T-helper 1 cell (primary cell): ENCODE results near the gene C2orf49.
A peak's percentile ranks its signal among the peaks of the same experiment; 100 is the strongest.
"Not testable (repeated sequence)": the region's sequence is repeated elsewhere in the genome, so short reads cannot be mapped to it uniquely, and the experiment has no call there.

Source experiments
- DNase-seq, 5 donors: peaks; one replicate each; pipeline ENCODE4 v3.0.0-alpha.2; 2012 to 2020

The C2orf49 gene

DNA sequence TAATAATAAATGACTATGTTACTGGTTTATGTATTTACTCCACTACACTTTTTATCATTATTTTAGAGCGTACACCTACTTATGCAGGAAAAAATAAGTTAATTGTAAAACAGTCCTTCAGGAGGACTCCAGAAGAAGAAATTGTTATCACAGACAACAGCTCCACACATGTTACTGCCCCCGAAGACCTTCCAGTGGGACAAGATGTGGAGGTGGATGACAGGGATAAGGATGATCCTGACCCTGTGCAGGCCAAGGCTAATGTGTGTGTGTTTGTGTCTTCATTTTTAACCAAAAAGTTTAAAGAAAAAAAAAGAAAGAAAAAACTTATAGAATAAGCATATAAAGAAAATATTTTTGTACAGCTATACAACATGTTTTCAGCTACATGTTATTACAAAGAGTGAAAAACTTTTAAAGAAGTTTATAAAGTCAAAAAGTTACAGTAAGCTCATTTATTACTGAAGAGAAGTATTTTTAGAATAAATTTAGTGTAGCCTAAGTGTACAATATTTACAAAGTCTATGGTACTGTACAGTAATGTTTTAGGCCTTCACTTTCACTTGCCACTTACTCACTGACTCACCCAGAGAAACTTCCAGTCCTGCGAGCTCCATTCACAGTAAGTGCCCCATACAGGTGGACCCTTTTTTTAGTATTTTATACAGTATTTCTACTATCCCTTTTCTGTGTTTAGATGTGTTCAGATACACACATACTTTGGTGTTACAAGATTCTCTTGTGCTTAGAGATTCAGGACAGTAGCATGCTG, 15.3 kb upstream of the C2orf49 start:
- no peak for DNase-seq

GRCh38 chr2:105323111-105323510, 14.2 kb upstream of the C2orf49 start:
- DNase-seq = no peak

DNA sequence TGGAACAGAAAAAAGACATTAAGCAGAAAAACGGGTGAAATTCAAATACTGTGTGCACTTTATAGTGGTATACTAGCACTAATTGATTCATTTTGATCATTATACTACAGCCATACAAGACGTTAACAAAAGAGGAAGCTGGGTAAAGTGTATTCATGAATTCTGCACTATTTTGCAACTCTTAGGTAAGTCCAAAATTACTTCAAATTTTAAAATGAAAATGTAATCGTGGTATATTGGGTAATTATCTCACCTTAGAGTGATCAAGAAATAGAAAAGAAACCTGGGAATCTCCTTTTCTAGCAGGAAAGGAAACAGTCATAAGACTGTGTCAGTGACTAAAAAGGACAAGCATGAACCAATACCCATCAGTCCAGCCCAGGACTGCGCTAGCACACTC, 13.2 kb upstream of the C2orf49 start:
- no peak for DNase-seq

DNA sequence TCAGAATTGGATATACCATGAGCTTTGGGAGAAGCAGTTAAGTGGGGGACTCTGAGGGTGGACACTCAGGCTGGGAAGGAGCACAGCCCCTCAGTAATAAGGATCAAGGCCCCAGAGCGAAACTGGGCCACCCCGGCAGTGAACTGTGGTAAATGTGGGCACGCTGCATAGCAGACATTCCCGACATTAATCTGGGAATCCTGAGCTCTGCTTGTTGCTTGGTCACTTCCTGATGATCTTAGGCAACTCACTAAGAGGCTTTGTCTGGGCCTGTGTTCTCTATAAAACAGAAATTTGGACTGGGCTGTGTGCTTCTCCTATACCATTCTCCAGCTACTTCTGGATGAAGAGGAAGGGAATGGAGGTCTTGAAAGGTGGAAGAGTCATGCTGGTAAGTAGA, 12.6 kb upstream of the C2orf49 start:
- DNase-seq = no peak

DNA sequence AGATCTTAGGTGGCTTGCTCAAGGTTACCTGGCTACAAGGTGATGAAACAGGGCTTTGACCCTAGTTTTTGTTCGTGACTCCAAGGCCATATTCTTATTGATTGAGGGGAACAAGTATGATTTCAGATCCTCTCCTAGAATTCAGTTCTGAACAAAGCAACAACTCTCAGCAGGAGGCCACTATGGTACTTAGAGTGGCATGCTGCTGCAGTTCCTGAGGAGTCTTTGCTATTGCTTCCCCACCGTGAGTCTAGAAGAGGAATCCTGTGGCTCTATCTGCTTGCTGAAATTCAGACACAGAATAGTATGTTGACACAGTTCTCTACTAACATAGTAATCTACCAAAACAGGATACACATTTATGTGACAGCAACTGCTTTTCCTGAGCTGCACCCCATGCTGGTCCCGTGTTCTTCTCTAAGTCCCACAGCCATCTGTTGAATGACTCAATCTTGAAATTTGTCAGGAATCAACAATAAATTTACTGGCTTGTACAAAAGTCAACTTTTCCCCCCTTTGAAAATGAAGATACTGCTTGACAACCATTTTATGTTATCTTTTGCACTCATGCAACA, 11.9 kb upstream of the C2orf49 start:
- DNase-seq = no peak

- not testable (repeated sequence) for DNase-seq
These were observed 10.1 kb upstream of the C2orf49 start for GRCh38 chr2:105327271-105327670.

- no peak for DNase-seq
These were observed 9.7 kb upstream of the C2orf49 start for GRCh38 chr2:105327690-105328089.

DNA sequence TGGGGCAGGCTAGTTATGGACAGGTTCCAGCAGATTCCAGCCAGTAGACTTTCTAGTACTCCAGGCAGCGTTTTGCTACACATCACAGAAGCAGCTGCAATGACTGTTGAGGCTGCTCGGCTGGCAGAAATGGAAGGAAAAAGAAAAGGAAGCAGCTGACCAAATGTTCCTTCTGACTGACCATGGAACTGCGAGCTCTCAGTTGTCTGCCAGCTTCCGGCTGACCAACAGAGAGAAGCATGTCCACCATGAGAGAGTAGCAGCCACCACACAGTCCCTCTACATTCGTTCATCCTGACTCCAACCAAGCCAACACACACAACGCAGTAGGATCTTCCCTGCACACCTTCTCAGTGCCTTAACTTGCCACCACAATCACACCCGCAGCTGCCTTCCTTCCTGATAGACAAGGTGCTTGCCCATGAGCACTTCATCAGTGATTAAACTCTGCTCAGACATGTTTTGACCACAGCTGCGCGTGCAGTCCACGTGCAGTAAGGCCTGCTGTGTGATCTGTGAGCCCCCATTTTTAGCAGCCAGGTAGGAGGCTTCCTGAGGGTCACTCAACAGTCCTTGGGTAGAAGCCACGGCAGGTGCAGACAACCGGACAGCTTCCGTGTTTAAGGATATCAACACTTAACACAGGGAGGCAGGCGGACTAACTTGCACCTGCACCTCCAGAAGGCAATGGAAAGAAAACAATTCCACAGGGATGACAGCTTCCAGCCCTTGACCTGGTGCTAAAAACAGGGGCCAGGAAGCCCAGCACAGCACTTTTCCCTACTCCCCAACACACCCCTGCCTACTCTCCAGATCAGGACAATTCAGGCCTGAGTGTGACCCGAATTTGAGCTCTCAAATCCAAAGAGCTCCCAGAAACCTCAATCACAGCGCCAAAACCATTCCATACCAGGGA, 8.8 kb upstream of the C2orf49 start:
- DNase-seq = peak in 1 of 5 donors; percentile 20

GRCh38 chr2:105329197-105329554, 8.2 kb upstream of the C2orf49 start:
- DNase-seq = peak in 1 of 5 donors; percentile 17

DNA sequence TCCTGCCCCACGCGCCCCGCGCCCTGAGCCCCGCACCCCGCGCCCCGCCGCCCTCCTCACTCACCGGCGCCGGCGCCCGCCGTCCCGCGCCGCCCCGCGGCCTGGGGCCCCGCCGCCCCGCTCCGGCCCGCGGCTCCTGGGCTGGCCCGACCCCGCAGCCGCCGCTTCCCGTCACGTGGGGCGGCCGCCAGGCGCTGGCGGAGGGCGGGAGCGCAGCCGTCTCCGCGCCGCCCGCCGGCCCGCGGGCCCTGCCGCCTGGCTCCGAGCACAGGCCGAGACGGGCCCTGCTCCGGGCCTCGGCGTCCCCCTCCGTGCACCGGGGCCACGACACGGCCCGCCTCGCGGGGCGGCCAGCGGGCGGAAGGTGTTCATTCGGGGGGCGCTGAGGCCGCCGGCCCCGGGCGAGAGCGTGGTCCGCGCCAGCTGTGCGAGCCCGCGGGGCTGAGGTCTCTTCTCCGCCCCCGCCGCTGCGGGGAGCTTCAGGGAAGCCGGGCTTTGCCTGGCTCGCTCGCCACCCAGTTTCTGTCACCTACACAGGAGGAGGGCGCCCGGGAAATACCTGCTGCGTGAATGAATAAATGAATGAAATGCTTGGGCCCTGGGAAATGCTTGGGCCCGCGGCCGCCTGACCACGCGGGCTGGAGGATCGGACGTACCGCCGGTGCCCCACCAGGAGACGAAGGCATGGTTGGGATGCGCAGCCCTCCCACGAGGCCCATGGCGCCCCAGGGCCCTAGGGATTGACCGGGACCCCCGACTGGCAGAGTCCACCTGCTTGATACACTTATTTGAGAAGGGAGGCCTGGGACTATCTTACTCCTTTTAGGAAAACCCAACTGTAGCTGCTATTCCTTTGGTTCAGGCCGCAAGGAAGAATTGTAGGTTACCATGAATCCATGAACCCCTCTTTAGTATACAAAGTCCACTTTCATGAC, 7.5 kb upstream of the C2orf49 start, which contains the start of gene TGFBRAP1:
Gene TGFBRAP1 (minus strand): TSS at position 175 of the 935 bp plus-strand sequence. CDS start 21,434 bp downstream, outside the sequence.
- peak; percentile 38 to 67 (median 42) for DNase-seq

- no peak for DNase-seq
These were observed 6.5 kb upstream of the C2orf49 start for GRCh38 chr2:105330681-105331375.

- DNase-seq = no peak
These were observed 3.1 kb upstream of the C2orf49 start for GRCh38 chr2:105334211-105334610.

DNA sequence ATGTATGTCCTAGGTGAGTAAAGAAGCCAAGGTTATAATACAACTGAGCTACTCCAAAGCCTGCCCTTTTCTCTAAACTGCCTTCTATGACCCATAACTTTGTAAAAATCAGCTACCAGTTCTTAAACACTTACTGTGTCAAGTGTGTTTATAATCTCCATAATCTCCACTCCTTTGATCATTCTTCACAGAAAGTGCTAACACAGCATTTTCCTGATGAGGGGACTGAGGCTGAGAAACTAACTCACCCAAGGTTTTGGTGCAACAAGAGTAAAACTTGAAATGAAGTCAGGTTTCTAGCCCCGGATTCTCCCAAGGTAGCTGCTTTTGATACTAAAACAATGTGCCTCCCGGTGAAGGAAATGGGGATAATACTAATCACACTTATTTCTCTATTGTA, 1.9 kb upstream of the C2orf49 start:
- no peak for DNase-seq

DNA sequence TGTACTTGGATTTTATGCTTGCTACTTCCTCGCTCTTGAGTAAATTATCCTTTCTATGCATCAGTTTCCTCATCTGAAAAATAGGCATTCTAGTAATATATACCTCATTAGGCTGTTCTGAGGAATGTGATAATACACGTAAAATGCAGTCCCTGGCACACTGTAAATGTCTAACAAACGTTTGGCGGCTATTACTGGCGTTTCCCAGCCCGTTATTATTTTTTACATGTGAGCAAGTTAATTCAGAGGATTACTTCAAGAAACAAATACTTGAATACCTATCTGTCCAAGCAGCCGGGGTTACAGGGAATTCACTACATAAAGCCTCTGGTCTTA, 586 bp upstream of the C2orf49 start:
- no peak for DNase-seq

GRCh38 chr2:105338020-105338385, 663 bp downstream of the C2orf49 start:
- DNase-seq = no peak

GRCh38 chr2:105339414-105339813, 2.1 kb downstream of the C2orf49 start:
- no peak for DNase-seq

DNA sequence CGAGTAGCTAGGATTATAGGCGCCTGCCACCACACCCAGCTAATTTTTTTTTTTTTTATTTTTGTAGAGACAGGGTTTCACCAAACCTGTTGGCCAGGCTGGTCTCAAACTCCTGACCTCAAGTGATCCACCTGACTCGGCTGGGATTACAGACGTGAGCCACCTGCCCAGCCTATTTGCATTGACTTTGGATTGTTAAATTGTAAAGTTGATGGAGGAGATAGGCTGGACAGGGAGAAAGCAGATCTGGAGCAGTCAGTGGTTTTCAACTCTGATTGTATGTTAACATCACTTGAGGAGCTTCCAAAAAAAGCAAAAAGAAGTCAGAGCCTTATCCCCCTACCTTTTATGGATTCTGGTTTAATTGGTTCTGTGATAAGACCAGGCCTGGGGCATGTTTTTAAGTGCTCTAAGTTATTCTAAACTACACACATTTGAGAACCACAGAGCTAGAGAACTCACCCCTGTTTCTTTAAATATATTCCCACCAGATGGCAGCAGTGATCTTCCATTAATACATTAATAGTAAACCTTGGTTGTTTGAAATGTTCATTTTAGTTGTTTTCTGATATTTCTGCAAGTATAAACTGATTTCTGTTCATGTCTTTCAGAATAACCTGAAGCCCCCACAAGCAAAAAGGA, 7.5 kb downstream of the C2orf49 start:
- no peak for DNase-seq

- no peak for DNase-seq
These were observed 19.8 kb downstream of the C2orf49 start for GRCh38 chr2:105357122-105357521.

DNA sequence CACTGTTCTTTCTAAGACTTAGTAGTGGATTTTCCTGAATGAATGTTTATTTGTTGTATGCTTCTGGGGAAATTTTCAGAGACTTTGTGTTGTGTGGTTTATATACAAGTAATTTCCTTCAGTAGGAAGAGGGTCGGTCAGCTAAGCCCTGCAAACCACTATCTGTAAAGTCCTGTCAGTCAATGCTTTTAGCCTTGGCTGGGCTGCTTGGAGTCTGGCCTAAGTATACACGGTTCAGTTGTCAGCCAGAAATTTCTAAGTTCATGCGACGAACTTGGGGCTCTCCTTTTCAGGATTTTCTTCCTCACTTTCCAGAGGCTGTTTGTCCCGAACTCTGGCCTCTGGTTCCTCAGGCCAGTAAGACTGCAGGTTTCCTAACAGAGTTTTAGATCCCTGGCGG, 21.3 kb downstream of the C2orf49 start:
- DNase-seq = no peak

GRCh38 chr2:105361102-105361889, 24.0 kb downstream of the C2orf49 start:
- DNase-seq = peak in 2 of 5 donors; percentile 29 to 46
